BE2C (cell line): ENCODE results near the gene FXN.
"Not testable (repeated sequence)": the region's sequence is repeated elsewhere in the genome, so short reads cannot be mapped to it uniquely, and the experiment has no call there.

Experiments
- DNase-seq: peaks from one replicate; pipeline ENCODE4 v3.0.0-alpha.2; 2020
- H3K27me3 ChIP-seq: fragments of 250-450 bp; sonication (Bioruptor Pico); 2 replicates; pipeline ENCODE4 v1.5.1; 2020; ENCODE audit warnings: mild to moderate bottlenecking
- H3K36me3 ChIP-seq: fragments of 250-450 bp; sonication (Bioruptor Pico); 2 replicates; pipeline ENCODE4 v1.5.1; 2020; ENCODE audit warnings: mild to moderate bottlenecking
- H3K4me1 ChIP-seq: fragments of 250-450 bp; sonication (Bioruptor Pico); 2 replicates; pipeline ENCODE4 v1.5.1; 2020
- H3K4me3 ChIP-seq: 2 replicates; pipeline ENCODE4 v1.5.1; 2011; ENCODE audit warnings: low read depth, low read length
- H3K9me3 ChIP-seq: fragments of 250-450 bp; sonication (Bioruptor Pico); 2 replicates; pipeline ENCODE4 v1.5.1; 2020
- CTCF ChIP-seq: IDR thresholded peaks from 2 replicates; pipeline ENCODE4 v1.5.1; 2012; ENCODE audit warnings: mild to moderate bottlenecking, low read depth, low read length

FXN gene

DNA sequence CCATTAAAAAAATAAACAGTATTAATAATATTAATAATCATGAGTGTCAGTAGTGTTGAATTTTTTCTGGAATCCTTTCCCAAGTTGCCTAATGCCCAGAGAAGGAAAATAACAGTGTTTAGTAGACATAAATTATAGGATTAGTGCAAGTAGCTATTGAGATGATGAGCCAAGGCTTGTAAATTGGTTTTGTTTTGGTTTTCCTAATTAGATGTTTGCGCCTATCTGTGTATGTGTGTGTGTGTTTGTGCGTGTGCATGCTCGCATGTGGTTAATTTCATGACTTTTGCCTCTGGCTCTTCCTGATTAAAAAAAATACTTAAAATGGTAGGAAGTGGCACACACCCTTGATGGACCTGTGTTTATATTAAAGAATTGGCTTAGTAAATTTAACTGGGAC, 55.4 kb downstream of the FXN start:
- Histone ChIP-seq H3K9me3 (no peaks in the 10 kb centered on the region), H3K4me3 (no peak overlapping the region), H3K4me1 (no peaks in the 10 kb centered on the region), H3K27me3 (no peaks in the 10 kb centered on the region), H3K36me3 (no peaks in the 10 kb centered on the region)
- DNase-seq: no peak
- TF ChIP-seq CTCF: no peak

GRCh38 chr9:69093471-69094103, 58.0 kb downstream of the FXN start:
- DNase-seq: no peak
- Histone ChIP-seq H3K4me1 (no peaks in the 10 kb centered on the region), H3K4me3 (no peak overlapping the region), H3K9me3 (no peaks in the 10 kb centered on the region), H3K36me3 (no peaks in the 10 kb centered on the region), H3K27me3 (no peaks in the 10 kb centered on the region)
- no peak for TF ChIP-seq CTCF

DNA sequence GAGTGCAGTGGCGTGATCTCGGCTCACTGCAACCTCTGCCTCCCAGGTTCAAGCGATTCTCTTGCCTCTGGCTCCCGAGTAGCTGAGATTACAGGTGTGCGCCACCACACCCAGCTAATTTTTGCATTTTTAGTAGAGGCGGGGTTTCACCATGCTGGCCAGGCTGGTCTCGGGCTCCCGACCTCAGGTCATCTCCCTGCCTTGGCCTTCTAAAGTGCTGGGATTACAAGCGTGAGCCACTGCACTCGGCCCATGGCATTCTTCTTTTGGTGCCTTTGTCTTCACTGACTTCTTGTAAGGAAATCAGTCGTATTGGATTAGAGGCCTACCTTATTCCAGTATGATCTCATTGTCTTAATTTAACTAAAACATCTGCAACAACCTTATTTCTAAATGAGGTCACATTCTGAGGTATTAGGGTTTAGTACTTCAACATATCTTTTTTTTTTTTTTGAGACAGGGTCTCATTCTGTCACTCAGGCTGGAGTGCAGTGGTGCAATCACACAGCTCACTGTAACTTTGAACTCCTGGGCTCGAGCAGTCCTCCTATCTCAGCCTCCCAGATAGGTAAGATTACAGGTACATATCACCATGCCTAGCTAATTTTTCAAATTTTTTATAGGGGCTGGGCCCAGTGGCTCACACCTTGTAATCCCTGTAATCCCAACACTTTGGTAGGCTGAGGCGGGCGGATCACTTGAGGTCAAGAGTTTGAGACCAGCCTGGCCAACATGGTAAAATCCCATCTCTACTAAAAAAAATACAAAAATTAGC, 59.0 kb downstream of the FXN start:
- H3K4me3 ChIP-seq, H3K27me3 ChIP-seq, H3K4me1 ChIP-seq, H3K36me3 ChIP-seq, H3K9me3 ChIP-seq, DNase-seq: not testable (repeated sequence)

GRCh38 chr9:69097064-69097463, 61.5 kb downstream of the FXN start:
- no peak for TF ChIP-seq CTCF
- Histone ChIP-seq H3K4me1 (no peaks in the 10 kb centered on the region), H3K4me3 (no peak overlapping the region), H3K36me3 (no peaks in the 10 kb centered on the region), H3K9me3 (no peaks in the 10 kb centered on the region), H3K27me3 (no peaks in the 10 kb centered on the region)
- no peak for DNase-seq

GRCh38 chr9:69097923-69098593, 62.5 kb downstream of the FXN start:
- Histone ChIP-seq H3K4me3 (no peak overlapping the region), H3K27me3 (no peaks in the 10 kb centered on the region), H3K9me3 (no peaks in the 10 kb centered on the region), H3K36me3 (no peaks in the 10 kb centered on the region), H3K4me1 (no peaks in the 10 kb centered on the region)
- TF ChIP-seq CTCF: no peak
- DNase-seq: no peak

DNA sequence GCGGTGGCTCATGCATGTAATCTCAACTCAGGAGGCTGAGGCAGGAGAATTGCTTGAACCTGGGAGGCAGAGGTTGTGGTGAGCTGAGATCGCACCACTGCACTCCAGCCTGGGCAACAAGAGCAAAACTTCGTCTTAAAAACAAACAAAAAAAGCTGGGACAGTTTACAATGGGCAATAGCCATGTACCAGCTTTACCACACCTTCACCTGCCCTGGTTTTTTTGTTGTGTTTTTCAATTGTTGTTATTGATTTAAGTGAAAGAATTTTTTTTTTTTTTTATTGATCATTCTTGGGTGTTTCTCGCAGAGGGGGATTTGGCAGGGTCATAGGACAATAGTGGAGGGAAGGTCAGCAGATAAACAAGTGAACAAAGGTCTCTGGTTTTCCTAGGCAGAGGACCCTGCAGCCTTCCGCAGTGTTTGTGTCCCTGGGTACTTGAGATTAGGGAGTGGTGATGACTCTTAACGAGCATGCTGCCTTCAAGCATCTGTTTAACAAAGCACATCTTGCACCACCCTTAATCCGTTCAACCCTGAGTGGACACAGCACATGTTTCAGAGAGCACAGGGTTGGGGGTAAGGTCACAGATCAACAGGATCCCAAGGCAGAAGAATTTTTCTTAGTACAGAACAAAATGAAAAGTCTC, 67.9 kb downstream of the FXN start:
- not testable (repeated sequence) for H3K36me3 ChIP-seq, H3K4me3 ChIP-seq, H3K4me1 ChIP-seq, H3K27me3 ChIP-seq, H3K9me3 ChIP-seq, DNase-seq
